ENCODE measurements around the gene CABLES2. TPM values are rescaled to one million over a fixed set of nuclear protein-coding genes. Genes with fewer than 3 reads are reported as not detected.

Gene CABLES2
- total RNA-seq, 1 experiment from 2014 or later: 7.5 TPM

DNA sequence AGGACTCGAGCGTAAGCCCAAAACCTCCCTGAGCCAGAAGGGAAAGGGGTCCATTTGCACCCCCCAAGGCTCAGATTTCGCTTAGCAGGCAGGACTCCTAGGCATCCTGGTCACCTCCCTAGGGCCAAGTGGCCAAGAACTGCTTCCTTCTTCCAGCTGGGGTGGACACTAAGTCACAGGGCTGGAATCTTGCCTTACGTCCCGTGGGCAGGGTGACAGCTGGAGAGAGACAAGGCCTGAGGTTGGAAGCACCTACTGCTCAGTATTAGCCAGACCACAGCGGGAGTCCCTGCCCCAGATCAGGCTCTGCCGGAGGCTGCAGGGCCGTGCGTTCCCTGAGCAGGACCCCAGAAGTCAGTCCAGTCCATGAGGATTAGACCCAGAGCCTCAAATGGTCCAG lies 59.6 kb downstream of the CABLES2 start:
- TF ChIP-seq JAZF1 (CRISPR knock-in tag; IDR thresholded peaks at IDR 0.05) (no peak), HMGA2 (CRISPR knock-in tag; IDR thresholded peaks at IDR 0.05) (no peak), SMAD3 (CRISPR knock-in tag; IDR thresholded peaks at IDR 0.05; ENCODE audit: borderline replicate concordance) (no peak), FOXP1 (CRISPR knock-in tag; IDR thresholded peaks at IDR 0.05; ENCODE audit: borderline replicate concordance) (no peak), GTF2I (CRISPR knock-in tag; conservative IDR thresholded peaks at IDR 0.05) (no peak), ZNF232 (CRISPR knock-in tag; IDR thresholded peaks at IDR 0.05) (no peak), JUN (CRISPR knock-in tag; IDR thresholded peaks at IDR 0.05) (no peak), ZNF219 (CRISPR knock-in tag; IDR thresholded peaks at IDR 0.05; ENCODE audit: borderline replicate concordance) (no peak), MYBL2 (CRISPR knock-in tag; IDR thresholded peaks at IDR 0.05) (no peak), SOX15 (CRISPR knock-in tag; IDR thresholded peaks at IDR 0.05) (no peak), CREM (CRISPR knock-in tag; IDR thresholded peaks at IDR 0.05) (no peak)
- TF ChIP-seq, protein P1, sequence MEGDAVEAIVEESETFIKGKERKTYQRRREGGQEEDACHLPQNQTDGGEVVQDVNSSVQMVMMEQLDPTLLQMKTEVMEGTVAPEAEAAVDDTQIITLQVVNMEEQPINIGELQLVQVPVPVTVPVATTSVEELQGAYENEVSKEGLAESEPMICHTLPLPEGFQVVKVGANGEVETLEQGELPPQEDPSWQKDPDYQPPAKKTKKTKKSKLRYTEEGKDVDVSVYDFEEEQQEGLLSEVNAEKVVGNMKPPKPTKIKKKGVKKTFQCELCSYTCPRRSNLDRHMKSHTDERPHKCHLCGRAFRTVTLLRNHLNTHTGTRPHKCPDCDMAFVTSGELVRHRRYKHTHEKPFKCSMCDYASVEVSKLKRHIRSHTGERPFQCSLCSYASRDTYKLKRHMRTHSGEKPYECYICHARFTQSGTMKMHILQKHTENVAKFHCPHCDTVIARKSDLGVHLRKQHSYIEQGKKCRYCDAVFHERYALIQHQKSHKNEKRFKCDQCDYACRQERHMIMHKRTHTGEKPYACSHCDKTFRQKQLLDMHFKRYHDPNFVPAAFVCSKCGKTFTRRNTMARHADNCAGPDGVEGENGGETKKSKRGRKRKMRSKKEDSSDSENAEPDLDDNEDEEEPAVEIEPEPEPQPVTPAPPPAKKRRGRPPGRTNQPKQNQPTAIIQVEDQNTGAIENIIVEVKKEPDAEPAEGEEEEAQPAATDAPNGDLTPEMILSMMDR (IDR thresholded peaks at IDR 0.05): no peak
- TF ChIP-seq, protein P2, sequence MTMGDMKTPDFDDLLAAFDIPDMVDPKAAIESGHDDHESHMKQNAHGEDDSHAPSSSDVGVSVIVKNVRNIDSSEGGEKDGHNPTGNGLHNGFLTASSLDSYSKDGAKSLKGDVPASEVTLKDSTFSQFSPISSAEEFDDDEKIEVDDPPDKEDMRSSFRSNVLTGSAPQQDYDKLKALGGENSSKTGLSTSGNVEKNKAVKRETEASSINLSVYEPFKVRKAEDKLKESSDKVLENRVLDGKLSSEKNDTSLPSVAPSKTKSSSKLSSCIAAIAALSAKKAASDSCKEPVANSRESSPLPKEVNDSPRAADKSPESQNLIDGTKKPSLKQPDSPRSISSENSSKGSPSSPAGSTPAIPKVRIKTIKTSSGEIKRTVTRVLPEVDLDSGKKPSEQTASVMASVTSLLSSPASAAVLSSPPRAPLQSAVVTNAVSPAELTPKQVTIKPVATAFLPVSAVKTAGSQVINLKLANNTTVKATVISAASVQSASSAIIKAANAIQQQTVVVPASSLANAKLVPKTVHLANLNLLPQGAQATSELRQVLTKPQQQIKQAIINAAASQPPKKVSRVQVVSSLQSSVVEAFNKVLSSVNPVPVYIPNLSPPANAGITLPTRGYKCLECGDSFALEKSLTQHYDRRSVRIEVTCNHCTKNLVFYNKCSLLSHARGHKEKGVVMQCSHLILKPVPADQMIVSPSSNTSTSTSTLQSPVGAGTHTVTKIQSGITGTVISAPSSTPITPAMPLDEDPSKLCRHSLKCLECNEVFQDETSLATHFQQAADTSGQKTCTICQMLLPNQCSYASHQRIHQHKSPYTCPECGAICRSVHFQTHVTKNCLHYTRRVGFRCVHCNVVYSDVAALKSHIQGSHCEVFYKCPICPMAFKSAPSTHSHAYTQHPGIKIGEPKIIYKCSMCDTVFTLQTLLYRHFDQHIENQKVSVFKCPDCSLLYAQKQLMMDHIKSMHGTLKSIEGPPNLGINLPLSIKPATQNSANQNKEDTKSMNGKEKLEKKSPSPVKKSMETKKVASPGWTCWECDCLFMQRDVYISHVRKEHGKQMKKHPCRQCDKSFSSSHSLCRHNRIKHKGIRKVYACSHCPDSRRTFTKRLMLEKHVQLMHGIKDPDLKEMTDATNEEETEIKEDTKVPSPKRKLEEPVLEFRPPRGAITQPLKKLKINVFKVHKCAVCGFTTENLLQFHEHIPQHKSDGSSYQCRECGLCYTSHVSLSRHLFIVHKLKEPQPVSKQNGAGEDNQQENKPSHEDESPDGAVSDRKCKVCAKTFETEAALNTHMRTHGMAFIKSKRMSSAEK (CRISPR knock-in tag; IDR thresholded peaks at IDR 0.05; ENCODE audit: borderline replicate concordance): no peak
- TF ChIP-seq, protein P3, sequence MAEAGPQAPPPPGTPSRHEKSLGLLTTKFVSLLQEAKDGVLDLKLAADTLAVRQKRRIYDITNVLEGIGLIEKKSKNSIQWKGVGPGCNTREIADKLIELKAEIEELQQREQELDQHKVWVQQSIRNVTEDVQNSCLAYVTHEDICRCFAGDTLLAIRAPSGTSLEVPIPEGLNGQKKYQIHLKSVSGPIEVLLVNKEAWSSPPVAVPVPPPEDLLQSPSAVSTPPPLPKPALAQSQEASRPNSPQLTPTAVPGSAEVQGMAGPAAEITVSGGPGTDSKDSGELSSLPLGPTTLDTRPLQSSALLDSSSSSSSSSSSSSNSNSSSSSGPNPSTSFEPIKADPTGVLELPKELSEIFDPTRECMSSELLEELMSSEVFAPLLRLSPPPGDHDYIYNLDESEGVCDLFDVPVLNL (CRISPR knock-in tag; IDR thresholded peaks at IDR 0.05; ENCODE audit: borderline replicate concordance, low read depth): no peak
- ATAC-seq (no peak), DNase-seq (ENCODE audit: low spot score) (no peak)
- Mint-ChIP-seq H3K9me3 (peaks cover 9% of the 10 kb centered on the region), H3K4me1 (peaks cover 2% of the 10 kb centered on the region; the same call in 1 of the 2 replicates), H3K4me3 (no peak overlapping the region), H3K27ac (no peak overlapping the region), H3K27me3 (ENCODE audit: low read depth) (no peaks in the 10 kb centered on the region), H3K36me3 (peaks cover 65% of the 10 kb centered on the region)
- POLR2A ChIA-PET: no interaction called here
- CTCF ChIA-PET: interaction anchor here (3.2 kb wide), 1 partner anchor 35 kb away, joined by 14 read pairs; no protein-coding TSS in a partner anchor

DNA sequence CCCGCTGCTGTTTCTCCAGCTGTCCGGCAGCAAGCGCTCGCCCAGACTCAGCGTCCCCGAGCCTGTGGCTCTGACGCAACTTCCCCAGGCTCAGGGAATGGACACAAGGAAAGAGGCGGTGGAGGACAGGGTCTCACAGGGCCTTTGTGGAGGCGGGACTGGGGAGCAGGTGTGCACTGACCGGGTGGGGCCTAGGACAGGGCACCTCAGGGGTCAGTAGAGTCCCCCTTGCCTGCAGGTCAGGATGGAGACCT lies 60.0 kb downstream of the CABLES2 start:
- ATAC-seq (no peak), DNase-seq (ENCODE audit: low spot score) (no peak)
- H3K9me3 Mint-ChIP-seq: peaks cover 9% of the 10 kb centered on the region
- no peaks in the 10 kb centered on the region for H3K27me3 Mint-ChIP-seq (ENCODE audit: low read depth)
- H3K27ac Mint-ChIP-seq: no peak overlapping the region
- peaks cover 65% of the 10 kb centered on the region for H3K36me3 Mint-ChIP-seq
- H3K4me1 Mint-ChIP-seq: peaks cover 2% of the 10 kb centered on the region; the same call in 1 of the 2 replicates
- H3K4me3 Mint-ChIP-seq: no peak overlapping the region
- POLR2A ChIA-PET: no interaction called here
- TF ChIP-seq ZNF138 (CRISPR knock-in tag; conservative IDR thresholded peaks at IDR 0.05) (no peak), SMAD3 (CRISPR knock-in tag; IDR thresholded peaks at IDR 0.05; ENCODE audit: borderline replicate concordance) (no peak), TP53 (CRISPR knock-in tag; IDR thresholded peaks at IDR 0.05) (no peak), ZNF671 (CRISPR knock-in tag; IDR thresholded peaks at IDR 0.05) (no peak)
- TF ChIP-seq, protein P4, sequence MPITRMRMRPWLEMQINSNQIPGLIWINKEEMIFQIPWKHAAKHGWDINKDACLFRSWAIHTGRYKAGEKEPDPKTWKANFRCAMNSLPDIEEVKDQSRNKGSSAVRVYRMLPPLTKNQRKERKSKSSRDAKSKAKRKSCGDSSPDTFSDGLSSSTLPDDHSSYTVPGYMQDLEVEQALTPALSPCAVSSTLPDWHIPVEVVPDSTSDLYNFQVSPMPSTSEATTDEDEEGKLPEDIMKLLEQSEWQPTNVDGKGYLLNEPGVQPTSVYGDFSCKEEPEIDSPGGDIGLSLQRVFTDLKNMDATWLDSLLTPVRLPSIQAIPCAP (CRISPR knock-in tag; IDR thresholded peaks at IDR 0.05): no peak
- TF ChIP-seq, protein P5, sequence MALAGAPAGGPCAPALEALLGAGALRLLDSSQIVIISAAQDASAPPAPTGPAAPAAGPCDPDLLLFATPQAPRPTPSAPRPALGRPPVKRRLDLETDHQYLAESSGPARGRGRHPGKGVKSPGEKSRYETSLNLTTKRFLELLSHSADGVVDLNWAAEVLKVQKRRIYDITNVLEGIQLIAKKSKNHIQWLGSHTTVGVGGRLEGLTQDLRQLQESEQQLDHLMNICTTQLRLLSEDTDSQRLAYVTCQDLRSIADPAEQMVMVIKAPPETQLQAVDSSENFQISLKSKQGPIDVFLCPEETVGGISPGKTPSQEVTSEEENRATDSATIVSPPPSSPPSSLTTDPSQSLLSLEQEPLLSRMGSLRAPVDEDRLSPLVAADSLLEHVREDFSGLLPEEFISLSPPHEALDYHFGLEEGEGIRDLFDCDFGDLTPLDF (CRISPR knock-in tag; IDR thresholded peaks at IDR 0.05): no peak
- TF ChIP-seq, protein P6, sequence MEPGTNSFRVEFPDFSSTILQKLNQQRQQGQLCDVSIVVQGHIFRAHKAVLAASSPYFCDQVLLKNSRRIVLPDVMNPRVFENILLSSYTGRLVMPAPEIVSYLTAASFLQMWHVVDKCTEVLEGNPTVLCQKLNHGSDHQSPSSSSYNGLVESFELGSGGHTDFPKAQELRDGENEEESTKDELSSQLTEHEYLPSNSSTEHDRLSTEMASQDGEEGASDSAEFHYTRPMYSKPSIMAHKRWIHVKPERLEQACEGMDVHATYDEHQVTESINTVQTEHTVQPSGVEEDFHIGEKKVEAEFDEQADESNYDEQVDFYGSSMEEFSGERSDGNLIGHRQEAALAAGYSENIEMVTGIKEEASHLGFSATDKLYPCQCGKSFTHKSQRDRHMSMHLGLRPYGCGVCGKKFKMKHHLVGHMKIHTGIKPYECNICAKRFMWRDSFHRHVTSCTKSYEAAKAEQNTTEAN (CRISPR knock-in tag; IDR thresholded peaks at IDR 0.05): no peak
- CTCF ChIA-PET: no interaction called here
